Inflammatory macrophage (primary cell): ENCODE measurements around the gene DEK.
A peak's percentile ranks its signal among the peaks of the same experiment; 100 is the strongest.

Experiments
- DNase-seq, 2 donors: peaks; one replicate each; pipeline ENCODE4 v3.0.0-alpha.2; 2020 to 2022

DEK gene

DNA sequence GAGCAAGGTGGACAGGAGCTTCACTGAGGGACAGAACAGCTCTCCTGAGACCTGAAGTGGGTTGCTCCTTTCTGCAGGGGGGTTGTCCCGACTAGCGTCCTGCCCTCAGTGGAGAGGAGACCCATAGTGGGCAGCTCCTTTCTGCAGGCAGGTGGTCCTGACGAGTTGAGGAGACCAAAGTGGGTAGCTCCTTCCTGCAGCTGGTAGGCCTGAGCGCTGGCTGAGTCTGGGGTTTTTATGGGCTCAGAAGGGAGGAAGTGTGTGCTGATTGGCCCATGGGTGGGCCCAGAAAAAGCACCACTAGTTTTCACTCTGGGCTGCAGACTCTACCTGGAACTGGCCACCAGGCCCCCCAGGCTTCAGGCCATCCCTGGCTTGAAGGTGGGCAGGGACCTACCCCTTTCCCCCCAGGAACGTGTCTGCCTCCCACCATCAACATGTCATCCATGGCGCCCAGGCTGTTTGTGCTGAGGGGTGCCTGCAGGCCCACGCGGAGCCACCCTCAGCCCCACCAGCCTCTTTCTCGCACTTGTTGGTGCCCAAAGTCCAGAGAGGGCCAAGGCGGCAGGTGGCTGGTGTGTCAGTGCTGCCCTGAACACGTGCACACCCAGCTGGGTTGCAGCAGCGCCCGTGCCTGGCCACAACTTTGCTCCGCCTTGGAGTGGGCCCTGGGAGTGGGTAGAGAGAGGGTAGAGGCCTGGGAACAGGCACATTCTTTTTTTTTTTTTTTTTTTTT, 1.6 kb upstream of the DEK start:
- DNase-seq: no peak

DNA sequence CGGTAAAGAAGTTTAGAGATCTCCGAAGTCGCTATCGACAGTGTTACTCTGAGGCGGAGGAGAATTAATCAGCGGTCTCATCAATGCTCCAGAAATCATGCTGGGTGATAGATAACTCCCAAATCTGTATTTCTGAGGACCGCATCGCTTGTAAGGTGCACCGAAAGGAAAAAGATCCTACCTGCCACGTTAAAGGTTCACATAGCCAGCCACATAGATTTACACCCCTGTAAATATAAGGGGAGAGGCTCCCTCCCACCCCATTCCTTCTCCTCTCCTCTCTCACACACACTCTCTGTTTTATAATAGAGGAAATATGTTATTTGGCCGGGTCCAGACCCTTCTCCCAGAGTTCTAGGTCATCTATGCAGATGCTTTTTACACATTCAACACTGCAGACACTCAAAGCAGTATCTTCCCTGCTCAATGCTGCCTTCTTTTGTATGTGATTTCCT, 620 bp upstream of the DEK start:
- DNase-seq: no peak

DNA sequence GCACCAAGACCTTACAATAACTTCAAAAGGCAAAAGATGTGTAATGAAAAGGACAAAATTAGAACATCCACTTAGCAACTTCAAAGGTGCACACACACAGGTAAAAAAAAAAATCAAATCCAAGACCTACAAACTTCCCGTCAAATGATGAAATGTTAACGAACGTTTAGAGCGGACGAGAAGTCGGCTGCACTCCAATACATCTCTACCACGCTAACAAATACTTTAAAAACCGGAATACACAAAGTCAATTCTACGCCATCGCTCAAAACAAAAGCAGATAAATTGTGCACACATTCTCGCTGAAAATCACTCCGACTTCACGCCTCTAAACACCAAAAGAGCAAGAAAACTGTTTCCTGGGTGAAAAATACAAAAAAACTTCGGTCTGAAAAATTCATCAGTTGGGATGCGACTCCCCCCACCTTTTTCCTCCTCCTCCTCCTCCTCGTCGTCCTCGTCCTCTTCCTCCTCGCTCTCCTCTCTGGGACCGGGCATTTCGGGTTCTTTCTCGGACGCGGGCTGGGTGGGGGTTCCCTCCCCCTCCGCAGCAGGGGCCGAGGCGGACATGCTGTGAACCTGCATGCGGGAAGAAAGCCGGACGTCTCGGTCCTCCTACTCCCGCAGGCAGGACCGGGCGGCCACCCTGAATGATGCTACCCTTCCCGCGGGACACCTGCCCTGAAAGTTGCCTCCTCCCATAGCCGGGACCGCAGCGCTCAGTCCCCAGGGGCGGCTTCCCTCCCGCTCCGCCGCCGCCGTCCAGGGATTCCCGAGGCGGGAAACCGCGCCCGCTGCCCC, 712 bp downstream of the DEK start:
- peak in 1 of 2 donors; percentile 16 for DNase-seq

DNA sequence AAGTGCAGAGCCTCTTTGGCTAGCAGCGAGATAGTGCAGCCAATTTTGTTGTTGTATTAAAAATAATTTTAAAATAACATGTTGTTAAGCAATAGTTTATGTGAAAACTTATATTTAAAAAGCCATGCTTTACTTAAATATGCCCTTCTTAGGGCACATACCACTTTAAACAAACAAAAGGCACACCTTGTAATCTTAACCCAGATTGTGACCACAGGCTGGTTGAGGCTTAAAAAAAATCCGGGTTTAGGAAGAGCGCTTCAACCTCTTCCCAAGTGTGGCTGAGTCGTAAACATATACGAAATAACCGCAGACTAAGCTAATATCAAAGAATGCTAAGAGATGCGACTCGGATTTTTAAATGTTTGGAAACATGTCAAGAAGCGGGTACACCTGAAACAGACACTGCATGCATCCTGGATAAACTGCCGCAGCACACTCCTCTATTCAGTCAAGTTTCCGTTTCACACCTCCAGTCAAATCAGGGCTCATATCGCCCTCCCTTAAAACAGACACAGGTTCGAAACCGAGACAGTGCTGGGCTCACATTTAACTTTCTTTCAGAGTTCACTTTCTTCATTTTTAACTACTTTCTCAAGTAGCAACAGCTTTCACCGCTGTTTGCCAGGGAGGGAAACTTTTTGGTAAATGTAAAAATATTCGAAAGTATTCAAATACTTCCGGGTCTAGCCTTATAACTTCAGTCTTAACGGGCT, 1.5 kb downstream of the DEK start:
- DNase-seq: peak; percentile 14

DNA sequence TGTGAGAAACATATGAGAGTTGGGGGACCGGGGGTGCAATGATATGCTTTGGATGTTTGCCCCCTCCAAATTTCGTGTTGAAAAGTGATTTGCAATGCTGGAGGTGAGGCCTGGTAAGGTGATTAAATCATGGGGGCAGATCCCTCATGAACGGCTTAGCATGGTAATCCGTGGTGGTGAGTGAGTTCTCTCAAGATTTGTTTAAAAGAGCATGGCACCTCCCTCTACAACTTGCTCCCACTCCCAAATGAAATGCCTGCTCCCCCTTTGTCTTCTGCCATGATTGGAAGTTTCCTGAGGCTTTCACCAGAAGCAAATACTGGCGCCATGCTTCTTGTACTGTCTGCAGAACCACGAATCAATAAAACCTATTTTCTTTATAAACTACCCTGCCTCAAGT, 2.5 kb downstream of the DEK start:
- DNase-seq: no peak

DNA sequence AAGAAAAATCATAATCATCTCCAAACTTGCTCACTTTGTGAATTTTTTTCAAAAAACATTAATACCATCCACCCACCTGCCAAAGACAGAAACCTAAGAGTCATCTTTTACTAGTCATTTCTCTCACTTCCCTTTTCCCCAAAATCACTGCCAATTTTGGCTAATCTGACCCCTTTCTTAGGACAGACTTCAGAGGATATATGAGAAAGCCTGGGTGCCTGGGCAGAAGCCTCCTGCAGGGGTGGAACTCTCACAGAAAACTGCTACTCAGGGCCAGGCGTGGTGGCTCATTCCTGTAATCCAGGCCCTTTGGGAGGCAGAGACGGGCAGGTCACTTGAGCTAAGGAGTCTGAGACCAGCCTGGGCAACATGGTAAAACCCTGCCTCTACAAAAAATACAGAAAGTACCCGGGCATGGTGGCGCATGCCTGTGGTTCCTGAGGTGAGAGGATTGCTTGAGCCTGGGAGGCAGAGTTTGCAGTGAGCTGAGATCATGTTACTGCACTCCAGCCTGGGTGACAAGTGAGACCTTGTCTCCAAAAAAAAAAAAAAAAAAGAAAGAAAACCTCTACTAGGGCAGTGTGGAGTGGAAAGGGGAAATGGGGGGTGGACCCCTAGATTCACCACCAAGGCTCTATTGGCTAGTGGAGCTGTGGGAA, 3.8 kb downstream of the DEK start:
- DNase-seq: peak; percentile 83 to 92

DNA sequence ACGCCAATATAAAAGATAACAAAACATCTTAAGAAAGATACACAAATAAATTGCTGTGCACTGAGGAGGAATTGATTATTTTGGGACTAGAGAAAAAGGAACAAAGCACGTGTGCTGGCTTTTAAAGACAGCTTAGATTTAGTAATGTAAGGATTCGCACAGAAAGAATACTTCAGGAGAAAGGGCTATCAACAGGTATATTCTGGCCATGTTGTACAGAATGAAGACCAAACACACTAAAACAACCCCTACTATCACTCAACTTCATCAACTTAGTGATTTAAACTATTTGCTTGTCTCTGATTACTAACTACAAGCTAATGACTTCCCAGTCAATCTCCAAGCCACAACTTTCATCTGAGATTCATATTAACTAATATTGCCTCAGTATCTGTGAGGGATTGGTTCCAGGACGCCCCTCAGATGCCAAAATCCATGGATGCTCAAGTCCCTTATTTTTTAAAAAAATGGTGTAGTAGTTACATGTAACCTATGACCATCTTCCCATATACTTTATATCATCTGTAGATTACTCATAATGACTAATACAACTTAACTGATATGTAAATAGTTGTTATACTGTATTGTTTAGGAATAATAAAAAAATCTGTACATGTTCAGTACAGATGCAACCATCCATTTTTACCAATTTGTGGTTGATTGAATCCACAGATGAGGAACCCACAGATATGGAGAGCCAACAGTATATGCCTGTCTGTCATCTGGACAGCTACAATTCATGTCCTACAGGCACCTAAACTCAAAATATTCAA, 4.5 kb downstream of the DEK start:
- no peak for DNase-seq

DNA sequence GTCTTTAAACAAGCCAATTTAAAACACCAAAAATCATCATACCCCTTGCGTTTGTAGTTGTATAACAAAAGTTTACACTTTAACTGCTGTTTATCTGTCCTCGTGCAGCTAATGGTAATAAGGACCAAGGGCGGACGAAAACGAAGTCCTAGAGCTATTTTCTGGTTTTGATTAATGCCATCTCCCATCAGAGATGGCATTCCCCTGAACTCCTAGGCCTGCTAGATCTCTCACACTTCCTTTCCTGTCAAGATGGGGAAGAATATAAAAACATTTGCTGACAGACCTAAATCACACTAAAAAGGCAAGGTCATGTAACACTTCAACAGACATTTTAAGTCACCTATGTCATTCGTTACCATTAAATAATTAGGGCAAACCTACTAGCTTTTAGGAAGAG, 9.5 kb downstream of the DEK start:
- no peak for DNase-seq

DNA sequence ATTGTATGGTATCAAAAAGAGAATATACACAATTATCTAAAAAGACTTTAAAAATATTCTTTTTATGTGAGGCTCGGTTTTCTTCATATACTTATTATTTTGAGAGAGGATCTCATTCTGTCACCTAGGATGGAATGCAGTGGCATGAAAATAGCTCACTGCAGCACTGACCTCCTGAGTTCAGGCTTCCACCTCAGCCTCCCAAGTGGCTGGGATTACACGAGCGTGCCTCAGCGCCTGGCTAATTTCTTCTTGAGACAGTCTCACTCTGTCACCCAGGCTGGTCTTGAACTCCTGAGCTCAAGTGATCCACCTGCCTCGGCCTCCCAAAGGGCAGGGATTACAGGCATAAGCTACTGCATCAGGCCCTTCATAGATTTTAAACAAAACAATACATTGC, 10.7 kb downstream of the DEK start:
- no peak for DNase-seq

DNA sequence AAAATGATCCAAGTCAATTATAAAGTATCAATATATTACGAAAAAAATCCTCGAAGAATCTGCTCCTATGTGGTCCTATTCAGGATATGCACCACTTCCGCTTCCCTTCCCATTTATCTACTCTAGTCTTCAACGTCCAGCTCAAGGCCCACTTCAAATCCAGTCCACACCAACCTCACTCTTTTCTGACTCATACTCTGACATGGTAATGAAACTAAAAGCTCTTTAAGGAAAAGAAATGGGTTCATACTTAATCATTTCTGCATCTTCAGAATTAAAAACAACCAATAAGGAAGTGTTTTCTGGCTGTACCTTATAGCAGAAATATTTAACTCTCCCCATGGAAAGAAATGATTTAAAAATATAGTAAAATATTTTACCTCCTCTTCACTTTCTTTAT, 15.1 kb downstream of the DEK start:
- DNase-seq: no peak

DNA sequence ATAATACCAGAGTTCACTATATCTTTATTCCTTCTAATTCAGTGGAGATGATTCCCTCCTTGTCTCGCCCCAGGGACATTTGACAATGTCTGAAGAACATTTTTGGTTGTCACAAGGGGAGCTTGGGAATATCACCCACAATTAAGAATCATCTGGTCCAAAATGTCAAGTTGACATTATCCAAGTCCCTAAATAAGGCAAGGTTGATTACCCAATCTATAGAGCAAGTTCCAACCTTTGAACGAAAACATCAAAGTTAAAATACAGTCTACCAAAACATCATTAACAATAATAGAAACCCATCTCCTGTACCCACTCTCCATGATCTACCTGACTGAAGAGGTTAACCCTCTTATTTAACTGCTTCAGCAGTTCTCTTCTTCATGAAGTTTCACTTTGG, 15.6 kb downstream of the DEK start:
- no peak for DNase-seq

DNA sequence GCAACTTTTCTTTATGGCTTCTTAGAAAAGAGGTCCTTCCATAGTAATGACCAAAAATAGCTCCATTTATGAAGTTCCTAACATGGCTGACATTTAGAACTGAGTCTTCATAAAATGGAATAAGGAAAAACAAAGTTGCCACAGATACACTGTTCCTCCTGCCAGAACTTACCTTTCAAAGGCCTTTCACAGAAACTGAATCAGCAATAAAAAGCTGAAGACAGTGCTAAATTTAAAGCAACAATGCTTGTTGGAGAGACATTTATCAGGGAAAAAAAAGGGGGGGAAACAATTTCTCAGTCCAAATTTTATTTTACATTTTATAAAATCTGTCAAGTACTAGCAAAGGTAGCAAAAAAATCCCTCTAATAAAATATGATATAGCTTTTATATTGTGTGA, 17.3 kb downstream of the DEK start:
- DNase-seq: no peak

DNA sequence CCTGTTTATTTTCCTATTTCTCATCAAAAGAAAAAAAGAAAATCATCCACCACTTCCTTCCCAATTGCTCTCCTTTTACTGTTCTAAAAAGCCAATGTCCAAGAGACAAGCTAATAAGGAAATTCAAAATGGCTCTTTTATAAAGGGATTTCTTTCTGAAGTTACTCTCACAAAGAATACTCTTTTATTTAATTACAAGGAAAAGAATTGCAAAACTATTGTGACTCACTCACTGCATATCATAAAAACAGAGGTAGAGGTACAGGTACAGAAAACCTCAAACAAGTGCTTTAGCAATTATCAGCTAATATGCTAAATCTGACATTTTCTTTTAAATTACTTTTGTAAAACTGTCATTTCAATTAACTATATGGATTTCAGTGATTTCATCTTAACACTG, 18.1 kb downstream of the DEK start:
- DNase-seq: no peak

DNA sequence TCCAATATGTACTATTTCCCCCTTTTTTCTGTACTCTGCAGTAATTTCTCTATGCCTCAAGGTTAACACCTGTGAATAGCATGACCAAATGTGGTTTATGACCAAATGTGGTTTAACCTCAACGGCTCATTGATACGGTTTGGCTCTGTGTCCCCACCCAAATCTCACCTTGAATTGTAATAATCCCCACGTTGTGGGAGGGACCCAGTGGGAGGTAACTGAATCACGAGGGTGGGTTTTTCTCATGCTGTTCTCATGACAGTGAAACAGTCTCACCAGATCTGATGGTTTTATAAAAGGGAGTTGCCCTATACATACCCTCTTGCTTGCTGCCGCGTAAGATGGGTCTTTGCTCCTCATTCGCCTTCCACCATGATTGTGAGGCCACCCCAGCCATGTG, 18.7 kb downstream of the DEK start:
- no peak for DNase-seq

DNA sequence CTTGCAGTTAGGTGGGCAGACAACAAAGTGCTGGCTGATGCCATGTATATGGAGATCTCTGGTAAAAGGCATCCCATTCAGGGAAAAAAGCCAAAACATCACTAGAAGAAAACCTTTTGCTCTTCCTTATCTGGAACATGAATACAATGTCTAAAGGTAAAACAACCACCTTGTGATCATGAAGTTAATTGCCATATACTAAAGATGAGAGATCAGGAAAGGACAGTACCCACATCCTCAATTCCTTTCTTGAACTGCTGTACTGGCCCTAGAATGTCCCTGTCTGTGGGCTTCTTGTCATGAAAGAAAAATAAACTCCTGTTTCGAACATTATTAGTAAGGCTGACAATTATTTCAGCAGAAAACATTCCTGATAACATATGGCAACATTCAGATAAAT, 19.3 kb downstream of the DEK start:
- no peak for DNase-seq

DNA sequence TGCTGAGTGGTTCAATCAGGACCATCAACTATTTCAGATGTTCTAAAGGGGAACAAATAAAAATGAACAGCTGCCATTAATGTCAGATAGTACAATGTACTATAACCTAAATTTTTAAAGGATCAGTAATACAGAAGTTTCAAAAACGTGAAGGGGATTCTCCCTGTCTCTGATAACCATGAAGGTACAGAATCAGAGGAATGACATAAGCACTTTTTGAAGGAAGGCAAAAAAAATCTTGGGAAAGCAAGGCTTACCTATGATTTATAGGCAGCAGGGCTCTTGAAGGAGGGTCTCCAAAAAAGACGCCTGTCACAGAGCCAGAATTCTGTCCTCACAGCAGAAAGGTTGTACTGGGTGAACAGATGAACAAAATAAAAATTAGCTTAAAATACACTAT, 20.1 kb downstream of the DEK start:
- no peak for DNase-seq

DNA sequence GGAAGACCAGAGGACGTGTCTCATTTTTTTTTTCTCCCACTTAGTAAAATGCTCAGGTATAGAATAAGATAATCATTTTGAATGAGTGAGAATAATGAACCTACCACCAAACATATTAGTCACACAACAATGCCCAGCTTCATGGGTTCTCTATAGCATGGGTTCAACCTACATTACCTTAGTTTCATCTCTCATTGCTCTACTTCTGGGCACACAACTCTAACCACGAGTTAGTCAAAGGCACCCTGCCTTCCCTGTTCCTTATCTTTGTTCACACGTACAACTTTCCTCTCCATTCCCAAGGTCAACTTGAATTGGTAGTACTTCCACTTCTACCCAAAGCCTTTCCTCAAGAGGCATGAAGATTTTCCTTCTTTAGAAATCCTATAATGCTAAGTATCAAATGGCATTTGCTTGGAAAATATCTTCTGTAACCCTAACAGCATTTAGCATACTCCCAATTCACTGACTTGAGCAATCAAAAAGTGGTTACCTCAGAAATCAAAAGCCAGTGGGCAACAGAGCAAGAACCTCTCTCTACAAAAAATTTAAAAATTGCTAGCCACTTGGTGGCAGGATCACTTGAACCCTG, 20.9 kb downstream of the DEK start:
- no peak for DNase-seq

DNA sequence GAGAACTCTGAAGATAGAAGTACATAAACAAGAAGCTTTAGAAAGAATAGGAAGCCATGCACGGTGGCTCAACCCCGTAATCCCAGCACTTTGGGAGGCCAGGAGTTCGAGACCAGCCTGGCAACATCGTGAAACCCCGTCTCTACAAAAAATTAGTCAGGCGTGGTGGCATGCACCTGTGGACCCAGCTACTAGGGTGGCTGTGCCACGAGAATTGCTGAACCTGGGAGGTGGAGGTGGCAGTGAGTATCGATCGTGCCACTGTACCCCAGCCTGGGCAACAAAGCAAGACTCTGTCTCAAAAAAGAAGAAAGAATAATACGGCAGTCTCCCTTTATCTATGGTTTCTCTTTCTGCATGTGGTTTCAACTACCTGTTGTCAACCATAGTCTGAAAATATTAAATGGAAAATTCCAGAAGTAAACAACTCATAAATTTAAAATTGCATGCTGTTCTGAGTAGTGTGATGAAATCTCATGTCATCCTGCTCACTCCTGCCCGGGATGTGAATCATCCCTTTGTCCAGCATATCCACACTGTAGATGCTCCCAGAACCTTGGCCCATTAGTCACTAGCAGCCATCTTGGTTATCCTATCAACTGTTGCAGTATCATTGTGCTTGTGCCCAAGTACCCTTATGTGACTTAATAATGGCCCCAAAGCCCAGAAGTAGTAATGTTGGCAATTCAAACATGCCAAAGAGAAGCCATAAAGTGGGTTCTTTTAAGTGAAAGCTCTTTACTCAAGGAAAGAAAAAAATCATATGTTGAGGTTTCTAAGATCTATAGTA, 22.1 kb downstream of the DEK start:
- DNase-seq: no peak

DNA sequence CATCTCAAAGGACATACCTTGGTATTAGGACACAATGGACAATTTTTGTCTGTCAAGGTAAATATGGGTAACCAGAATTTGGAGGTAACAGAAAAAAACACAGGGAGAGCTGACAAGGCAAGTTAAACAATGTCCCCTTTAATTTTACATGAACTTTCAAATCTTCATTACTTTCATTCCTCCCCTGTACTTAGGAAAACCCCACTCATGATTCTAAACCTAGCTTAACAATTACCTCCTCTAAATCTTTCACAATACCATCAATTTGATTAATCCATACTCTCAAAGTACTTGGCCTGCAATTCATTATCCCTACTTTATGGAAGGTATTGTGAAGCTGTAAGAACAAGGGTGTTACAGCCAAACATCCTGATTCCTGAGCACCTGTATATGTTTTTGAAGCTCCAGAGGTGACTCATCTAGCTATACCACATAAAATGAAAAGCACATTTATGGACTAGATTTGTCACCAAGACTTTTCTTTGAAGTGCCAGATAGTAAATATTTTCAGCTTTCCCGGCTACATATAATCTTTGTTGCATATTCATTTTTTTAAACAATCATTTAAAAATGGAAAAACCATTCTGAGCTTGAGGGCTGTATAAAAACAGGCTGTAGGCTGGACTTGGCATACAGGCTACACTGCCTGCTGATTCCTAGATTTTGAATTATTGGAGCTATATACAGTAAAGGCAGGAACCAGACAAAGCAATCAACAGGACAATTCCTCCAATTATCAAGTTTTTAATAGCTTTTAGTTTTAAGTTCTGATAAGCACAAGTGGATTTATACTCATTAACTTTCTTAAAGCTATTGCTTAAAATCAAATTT, 22.9 kb downstream of the DEK start:
- no peak for DNase-seq

DNA sequence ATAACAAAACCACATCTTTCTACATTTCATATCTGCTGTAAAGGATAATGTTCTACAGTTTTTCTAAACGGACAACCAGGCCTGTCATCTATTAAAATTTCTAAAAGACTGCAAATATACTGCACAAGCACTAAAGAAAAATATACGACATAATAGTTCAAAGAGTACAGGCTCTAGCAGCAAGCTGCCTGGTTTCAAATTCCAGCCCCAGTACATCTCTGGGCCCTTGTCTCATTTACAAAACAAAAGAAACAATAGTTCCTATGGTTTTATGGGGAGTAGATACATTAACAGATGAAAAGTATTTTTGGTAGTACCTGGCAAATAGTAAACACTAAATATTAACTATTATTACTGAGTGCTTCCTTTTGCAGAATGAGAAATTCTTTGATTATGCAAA, 24.1 kb downstream of the DEK start:
- no peak for DNase-seq
